DND-41 (cell line): ENCODE measurements around the gene B3GALNT1.

Experiments used
- ATAC-seq: fragments of 200-7000 bp; cut with Tn5 transposase; 3 replicates; pipeline ENCODE4 v1.9.1; 2021; ENCODE audit warnings: low read depth; ENCODE audit not compliant: insufficient read depth
- DNase-seq: peaks from one replicate; pipeline ENCODE4 v3.0.0-alpha.2; 2020
- H2AFZ ChIP-seq: 2 replicates; pipeline ENCODE4 v1.6.0; 2012; ENCODE audit warnings: low read depth, low read length
- H3K27ac ChIP-seq: 2 replicates; pipeline ENCODE4 v1.5.1; 2012; ENCODE audit warnings: low read length, inconsistent platforms
- H3K27me3 ChIP-seq: fragments of 200-600 bp; sonication (generic); 2 replicates; pipeline ENCODE4 v1.6.0; 2012; ENCODE audit warnings: low read length, mild to moderate bottlenecking, inconsistent platforms; ENCODE audit not compliant: insufficient read depth, poor library complexity
- H3K36me3 ChIP-seq: 2 replicates; pipeline ENCODE4 v1.5.1; 2012; ENCODE audit warnings: low read length, inconsistent platforms; ENCODE audit not compliant: insufficient read depth
- H3K4me1 ChIP-seq: 2 replicates; pipeline ENCODE4 v1.5.1; 2012; ENCODE audit warnings: mild to moderate bottlenecking, low read length; ENCODE audit not compliant: insufficient read depth
- H3K4me2 ChIP-seq: 2 replicates; pipeline ENCODE4 v1.6.0; 2012; ENCODE audit warnings: mild to moderate bottlenecking, moderate library complexity, low read length, inconsistent platforms; ENCODE audit not compliant: insufficient read depth
- H3K4me3 ChIP-seq, 2 experiments: fragments of 200-600 bp in 1 of 2; shearing (Covaris generic) in 1 of 2; 2 replicates each; pipeline ENCODE4 v1.5.1; 2012 to 2016; ENCODE audit warnings: inconsistent platforms in 2 of 2, low read length in 2 of 2, mild to moderate bottlenecking in 2 of 2, low read depth in 1 of 2, moderate library complexity in 1 of 2
- H3K79me2 ChIP-seq: 2 replicates; pipeline ENCODE4 v1.6.0; 2012; ENCODE audit warnings: low read length, inconsistent platforms; ENCODE audit not compliant: insufficient read depth
- H3K9ac ChIP-seq: 2 replicates; pipeline ENCODE4 v1.6.0; 2012; ENCODE audit warnings: low read depth, mild to moderate bottlenecking, inconsistent platforms, low read length, moderate library complexity
- H3K9me3 ChIP-seq: 2 replicates; pipeline ENCODE4 v1.5.1; 2012; ENCODE audit warnings: low read length, moderate library complexity, mild to moderate bottlenecking, inconsistent platforms; ENCODE audit not compliant: insufficient read depth, severe bottlenecking
- H4K20me1 ChIP-seq: 2 replicates; pipeline ENCODE4 v1.6.0; 2012; ENCODE audit warnings: low read length; ENCODE audit not compliant: insufficient read depth
- EZH2 ChIP-seq: IDR thresholded peaks from 3 replicates; pipeline ENCODE4 v1.6.1; 2012; ENCODE audit warnings: borderline replicate concordance, low read depth, mild to moderate bottlenecking, moderate library complexity, low read length, inconsistent platforms; ENCODE audit not compliant: severe bottlenecking
- TF ChIP-seq, protein P1 (sequence below): IDR thresholded peaks from 2 replicates; pipeline ENCODE4 v1.5.1; 2012; ENCODE audit warnings: borderline replicate concordance, low read length, moderate library complexity, mild to moderate bottlenecking; ENCODE audit not compliant: poor library complexity, severe bottlenecking; ENCODE audit errors: extremely low read depth

Gene B3GALNT1

DNA sequence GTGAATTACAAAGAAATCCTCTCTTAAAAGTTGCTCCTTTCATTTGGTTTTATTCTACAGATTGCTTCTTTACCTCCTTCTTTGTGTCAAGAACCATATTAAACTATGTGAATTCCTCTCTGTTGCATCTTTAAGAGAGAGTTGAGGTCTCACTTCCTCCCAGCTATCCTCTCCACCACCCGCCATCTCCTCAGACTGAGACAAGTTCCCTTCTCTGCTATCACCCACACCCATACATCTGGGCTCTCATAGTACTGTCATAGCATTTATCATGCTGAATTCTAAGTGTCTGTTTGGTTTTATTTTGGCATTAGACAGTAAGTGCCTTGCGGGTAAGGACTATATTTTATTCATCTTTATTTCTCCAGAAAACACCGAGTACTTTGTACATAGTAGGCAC, 54.2 kb downstream of the B3GALNT1 start:
- H3K4me1 ChIP-seq = no peaks in the 10 kb centered on the region
- no peaks in the 10 kb centered on the region for H4K20me1 ChIP-seq
- ATAC-seq = 0 out of 3 replicates have a peak, but pooled peaks have one; percentile 49
- DNase-seq = no peak
- no peaks in the 10 kb centered on the region for H3K27me3 ChIP-seq
- no peak overlapping the region for H3K27ac ChIP-seq
- H3K4me3 ChIP-seq = no peak overlapping the region
- no peak for TF ChIP-seq EZH2
- TF ChIP-seq, protein P1, sequence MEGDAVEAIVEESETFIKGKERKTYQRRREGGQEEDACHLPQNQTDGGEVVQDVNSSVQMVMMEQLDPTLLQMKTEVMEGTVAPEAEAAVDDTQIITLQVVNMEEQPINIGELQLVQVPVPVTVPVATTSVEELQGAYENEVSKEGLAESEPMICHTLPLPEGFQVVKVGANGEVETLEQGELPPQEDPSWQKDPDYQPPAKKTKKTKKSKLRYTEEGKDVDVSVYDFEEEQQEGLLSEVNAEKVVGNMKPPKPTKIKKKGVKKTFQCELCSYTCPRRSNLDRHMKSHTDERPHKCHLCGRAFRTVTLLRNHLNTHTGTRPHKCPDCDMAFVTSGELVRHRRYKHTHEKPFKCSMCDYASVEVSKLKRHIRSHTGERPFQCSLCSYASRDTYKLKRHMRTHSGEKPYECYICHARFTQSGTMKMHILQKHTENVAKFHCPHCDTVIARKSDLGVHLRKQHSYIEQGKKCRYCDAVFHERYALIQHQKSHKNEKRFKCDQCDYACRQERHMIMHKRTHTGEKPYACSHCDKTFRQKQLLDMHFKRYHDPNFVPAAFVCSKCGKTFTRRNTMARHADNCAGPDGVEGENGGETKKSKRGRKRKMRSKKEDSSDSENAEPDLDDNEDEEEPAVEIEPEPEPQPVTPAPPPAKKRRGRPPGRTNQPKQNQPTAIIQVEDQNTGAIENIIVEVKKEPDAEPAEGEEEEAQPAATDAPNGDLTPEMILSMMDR = no peak
- H2AFZ ChIP-seq = no peak overlapping the region
- no peak overlapping the region for H3K4me2 ChIP-seq
- no peaks in the 10 kb centered on the region for H3K9me3 ChIP-seq
- no peak overlapping the region for H3K9ac ChIP-seq
- no peaks in the 10 kb centered on the region for H3K79me2 ChIP-seq
- no peaks in the 10 kb centered on the region for H3K36me3 ChIP-seq

DNA sequence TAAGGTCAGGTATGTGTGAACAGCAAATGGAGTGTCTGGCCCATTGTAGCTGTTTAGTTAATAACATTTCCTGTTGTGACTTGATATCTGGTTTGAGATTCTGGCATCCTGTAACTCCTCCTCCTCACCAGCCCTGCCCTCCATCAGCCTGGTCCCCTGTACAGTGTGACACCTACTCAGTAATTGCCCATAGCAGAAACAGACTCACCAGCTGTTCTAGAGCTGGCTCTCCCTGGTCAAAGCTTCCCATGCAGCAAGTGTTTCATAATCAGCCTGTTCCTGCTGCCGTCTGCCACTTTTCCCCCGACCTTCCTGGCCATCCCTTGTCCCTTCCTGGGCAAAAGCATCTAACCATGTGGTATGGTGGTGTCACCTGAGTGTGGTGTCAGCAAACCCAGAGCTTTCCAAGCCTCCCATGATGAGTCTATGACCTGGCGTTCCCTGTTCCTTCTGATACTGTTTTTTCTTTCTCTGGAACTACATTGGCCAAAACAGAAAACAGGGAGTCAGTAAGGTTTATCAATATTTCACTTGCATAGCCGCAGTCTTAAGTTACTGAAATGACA, 55.4 kb downstream of the B3GALNT1 start:
- DNase-seq (no peak), ATAC-seq (peak; percentile 29; the same call in 1 of the 3 replicates)
- H3K27me3 ChIP-seq = no peaks in the 10 kb centered on the region
- no peak overlapping the region for H3K9ac ChIP-seq
- no peaks in the 10 kb centered on the region for H3K79me2 ChIP-seq
- no peak overlapping the region for H3K4me3 ChIP-seq
- H3K4me2 ChIP-seq = no peak overlapping the region
- H4K20me1 ChIP-seq = no peaks in the 10 kb centered on the region
- H3K9me3 ChIP-seq = no peaks in the 10 kb centered on the region
- H2AFZ ChIP-seq = no peak overlapping the region
- TF ChIP-seq, protein P1 = no peak
- H3K4me1 ChIP-seq = no peaks in the 10 kb centered on the region
- H3K36me3 ChIP-seq = no peaks in the 10 kb centered on the region
- no peak overlapping the region for H3K27ac ChIP-seq

DNA sequence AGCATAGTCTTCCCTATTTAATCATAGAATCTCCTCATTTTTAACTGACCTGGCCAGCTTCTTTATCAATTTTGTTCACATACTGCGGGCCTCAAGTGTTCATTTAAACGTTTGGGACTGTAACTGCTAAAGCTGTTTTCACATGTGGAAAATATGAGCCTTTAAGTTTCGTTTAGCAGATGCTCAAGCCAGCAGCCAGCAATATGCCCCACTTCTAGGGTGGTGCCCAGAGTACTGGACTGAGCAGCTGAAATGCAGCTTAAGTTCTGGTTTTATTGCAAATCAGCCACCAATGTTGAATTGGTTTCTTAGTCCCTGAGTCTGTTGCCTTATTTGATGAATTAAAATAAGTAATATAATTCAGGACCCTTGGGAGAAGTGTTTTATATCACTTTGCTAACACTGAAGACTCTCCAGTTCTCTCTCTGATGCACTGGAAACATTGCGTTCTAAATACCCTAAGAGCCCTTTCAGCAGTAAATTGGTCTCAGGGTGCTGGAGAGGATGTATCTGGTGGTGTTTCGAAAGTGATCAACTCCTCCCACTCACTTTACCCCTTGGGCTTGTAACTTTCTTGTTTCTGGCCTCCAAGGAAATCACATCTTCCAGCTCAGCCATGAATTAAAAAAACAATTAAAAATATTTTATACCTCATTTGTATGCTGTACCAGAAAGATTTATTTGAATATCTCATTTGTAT, 61.7 kb downstream of the B3GALNT1 start:
- no peaks in the 10 kb centered on the region for H4K20me1 ChIP-seq
- TF ChIP-seq, protein P1 = no peak
- TF ChIP-seq EZH2 = no peak
- no peaks in the 10 kb centered on the region for H3K79me2 ChIP-seq
- no peaks in the 10 kb centered on the region for H3K4me1 ChIP-seq
- H2AFZ ChIP-seq = no peak overlapping the region
- H3K4me2 ChIP-seq = no peak overlapping the region
- no peak overlapping the region for H3K9ac ChIP-seq
- H3K27ac ChIP-seq = no peak overlapping the region
- no peaks in the 10 kb centered on the region for H3K27me3 ChIP-seq
- no peaks in the 10 kb centered on the region for H3K9me3 ChIP-seq
- ATAC-seq = no peak
- H3K4me3 ChIP-seq = no peak overlapping the region
- no peak for DNase-seq
- H3K36me3 ChIP-seq = no peaks in the 10 kb centered on the region
